ENCODE results near the gene MPEG1.

Gene MPEG1, protein sequence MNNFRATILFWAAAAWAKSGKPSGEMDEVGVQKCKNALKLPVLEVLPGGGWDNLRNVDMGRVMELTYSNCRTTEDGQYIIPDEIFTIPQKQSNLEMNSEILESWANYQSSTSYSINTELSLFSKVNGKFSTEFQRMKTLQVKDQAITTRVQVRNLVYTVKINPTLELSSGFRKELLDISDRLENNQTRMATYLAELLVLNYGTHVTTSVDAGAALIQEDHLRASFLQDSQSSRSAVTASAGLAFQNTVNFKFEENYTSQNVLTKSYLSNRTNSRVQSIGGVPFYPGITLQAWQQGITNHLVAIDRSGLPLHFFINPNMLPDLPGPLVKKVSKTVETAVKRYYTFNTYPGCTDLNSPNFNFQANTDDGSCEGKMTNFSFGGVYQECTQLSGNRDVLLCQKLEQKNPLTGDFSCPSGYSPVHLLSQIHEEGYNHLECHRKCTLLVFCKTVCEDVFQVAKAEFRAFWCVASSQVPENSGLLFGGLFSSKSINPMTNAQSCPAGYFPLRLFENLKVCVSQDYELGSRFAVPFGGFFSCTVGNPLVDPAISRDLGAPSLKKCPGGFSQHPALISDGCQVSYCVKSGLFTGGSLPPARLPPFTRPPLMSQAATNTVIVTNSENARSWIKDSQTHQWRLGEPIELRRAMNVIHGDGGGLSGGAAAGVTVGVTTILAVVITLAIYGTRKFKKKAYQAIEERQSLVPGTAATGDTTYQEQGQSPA

DNA sequence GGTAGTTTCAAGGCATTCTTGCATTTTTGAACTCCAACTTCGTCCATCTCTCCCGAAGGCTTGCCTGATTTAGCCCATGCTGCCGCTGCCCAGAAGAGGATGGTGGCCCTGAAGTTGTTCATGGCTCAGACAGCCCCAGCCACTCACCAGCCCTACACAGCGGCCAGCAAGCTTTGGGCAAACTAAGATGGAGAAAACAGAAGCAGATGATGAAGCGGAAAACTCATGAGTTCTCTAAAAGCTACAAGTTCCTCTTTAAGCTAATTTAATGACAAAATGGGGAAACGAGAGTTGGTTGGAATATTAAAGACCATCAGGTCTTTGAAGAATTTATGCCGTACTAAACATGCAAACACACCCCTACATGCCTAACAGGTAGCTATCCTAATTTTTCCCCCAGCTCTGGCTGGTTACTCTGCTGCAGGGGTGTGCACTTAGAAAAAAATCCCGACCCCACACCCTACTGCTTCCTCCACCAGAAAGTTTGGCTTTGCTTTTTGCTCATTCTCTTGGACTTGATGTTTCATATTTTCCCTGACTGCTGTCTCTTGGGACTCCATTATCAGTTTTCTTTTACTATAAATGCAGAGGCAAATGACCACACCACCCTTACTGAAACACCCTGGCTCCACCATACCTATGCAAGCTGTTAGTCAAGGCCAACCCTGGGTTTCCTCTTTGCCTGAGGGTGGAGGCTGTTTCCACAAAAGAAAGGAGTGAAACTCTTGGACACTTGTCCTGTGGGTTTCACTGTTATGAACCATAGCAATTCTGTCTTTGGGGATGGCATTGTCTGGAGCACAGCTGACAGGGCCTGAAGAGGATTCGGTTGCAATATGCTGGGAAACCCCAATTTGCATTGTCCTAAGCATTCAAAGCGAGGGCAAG lies at the start of gene MPEG1:
Gene MPEG1, minus strand, starts transcription at position 184 of the 888 bp plus-strand sequence. Its CDS starts 62 bp downstream, at position 122.
- DNase-seq = no peak

DNA sequence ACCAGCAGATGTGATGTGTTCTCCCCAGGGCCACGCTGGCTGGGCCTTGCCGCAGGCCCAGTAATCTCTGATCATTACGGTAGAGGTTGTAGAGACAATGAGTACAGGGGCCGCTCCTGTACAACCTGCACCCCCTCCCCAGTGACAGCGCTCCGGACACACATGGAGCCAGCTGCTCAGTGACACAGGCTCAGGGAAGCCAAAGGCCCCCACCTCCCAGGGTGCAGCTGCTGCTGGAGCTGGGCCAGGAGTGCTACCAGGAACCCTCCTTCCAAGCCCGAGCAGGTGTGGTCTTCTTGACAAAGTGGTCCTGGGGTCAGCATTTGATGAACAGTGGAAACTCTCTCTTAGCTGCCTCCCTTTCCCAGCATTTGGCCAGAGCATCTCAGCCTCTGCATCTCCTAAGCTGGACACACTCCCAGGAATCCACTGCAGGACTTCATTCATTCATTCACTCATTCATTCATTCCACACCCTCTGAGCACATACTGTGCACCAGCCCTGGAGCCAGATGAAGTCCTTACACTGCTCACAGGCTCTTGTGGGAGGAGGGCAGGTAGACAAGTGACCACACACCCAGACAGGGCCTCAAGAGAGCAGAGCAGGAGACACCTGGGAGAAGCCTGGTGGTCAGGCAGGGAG lies 49.6 kb upstream of the MPEG1 start:
- no peak for DNase-seq

DNA sequence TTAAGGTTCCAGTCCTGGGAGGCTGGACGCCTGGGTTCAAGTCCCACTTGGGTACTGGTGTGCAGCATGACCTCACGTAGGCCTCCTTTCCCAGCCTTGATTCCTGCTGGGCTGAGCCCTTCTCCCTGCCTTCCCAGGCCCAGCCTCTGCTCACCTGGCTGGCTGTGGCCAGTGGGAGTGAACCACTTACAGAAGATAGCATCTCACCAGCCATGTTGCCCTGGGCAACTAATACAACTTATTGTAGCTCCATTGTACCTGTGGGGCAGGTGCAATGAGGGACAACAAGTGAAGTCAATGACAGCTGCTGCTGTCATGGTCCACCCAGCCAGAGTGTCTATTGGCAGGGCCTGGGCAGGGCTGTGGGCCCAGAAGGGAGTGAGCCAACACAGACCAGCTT lies 48.4 kb upstream of the MPEG1 start:
- no peak for DNase-seq

DNA sequence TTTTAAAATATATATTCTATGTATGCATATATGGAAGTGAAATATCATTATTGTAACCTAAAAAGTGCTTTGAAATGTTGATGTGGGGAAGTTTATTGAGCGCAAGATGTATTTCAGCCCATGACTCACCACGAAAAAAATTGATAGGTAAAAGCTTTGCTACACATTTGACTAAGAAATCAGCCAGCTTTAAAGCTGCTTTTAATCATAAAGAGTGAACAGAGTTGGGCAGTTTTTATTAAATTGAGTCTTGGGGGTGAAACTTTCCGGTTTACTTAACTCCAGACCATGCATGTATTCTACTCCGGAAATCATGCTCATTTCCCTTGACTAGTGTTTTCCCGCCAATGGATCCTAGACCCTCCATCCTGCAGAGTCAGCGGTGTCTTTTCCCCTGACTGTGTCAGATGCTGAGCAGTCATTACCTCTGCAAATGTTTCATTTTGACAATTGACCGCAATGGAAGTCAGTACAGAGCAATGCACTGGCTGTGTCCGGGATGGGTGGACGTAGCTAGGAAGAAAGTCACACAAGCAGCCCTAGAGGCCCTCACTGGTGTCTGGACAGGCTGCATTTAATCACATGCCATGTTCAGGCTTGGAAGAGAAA lies 47.2 kb upstream of the MPEG1 start:
- DNase-seq = no peak

DNA sequence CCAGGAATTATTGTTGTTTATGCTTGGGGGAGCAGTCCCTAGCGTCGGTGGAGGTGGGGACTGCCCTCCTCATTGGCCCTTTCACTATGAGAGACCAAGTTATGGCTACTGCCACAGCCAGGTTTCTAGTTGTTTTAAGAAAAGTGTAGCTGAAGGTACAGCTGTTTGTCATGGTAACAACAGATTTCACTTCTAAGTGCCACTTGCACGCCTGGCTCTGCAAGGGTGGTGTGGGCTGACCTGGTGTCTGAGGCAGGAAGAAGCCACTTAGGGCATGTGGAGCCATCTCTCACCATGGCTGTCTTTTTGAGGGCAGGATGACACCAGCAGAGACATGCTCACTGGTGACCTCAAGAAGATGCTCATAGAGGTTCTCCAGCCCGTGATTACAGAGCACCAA lies 46.3 kb upstream of the MPEG1 start:
- DNase-seq = no peak

DNA sequence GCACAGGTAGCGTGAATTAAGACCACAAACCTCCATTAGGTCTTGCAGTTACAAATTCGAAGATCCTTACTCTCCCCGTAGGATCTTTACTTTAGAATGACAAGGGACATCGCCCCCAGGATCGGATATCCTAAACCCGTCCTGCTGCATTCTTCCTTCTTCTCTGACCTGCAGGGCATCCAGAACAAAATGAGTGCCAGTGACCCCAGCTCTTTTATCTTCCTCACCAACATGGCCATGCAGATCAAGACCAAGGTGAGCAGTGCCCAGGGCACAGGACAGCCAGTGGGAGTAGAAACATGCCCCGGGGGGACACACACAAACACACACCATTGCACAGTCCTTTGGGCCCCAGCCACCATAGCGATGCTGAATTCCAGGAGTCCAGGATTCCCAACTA lies 42.6 kb upstream of the MPEG1 start:
- no peak for DNase-seq

DNA sequence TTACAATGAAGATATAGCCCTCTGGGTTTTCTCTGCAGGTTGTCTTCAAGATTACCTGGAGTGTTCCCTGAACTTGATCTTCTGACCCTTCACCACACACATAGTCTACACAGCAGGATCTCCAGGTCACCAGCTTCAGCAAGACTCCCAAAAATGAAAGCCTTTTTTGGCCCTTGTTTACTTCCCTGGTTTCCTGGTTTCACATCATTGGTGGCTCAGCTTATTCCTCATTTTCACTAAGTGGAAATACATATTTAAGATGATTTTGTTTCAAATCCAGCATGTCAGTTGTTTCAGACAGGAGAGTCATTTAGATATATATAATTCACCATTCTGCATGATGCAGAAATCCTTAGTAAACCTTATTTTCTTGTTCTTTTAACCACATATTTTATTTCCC lies 41.6 kb upstream of the MPEG1 start:
- no peak for DNase-seq

DNA sequence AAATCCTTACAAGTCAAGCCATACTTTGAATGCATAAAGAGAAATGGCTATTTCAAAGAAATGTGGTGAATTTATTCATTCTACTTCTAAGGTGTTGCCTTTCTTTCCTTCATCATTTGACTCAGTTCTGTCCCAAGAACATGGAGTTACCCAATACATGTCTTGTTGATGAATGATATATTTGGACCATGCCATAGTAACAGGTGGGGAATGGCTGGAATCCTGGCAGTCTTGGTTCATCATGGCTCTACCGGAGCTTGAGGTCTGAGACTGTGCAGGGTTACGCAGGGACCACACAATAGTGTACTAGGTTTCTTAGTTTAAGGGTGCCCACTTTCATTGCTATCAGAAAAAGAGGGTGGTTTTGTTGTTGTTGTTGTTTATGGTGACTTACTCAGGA lies 40.3 kb upstream of the MPEG1 start:
- DNase-seq = no peak

DNA sequence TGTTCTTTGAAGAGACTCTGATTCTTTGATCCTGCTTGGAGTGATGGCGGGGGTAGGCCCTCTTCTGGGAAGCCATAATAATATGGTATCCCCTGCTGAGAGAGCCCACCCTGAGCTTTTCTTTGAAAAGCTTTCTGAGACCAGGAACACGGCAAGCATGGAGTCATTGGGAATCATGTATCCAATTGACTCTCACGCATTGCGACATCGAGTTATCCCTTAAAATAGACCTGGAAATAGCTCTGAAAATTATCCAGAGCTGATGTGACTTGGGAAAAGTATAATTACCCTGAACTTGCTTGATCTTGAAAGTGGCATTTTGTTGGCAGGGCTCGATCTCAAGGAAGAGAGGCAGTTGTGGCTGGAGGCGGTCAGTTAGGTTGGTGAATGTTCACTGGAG lies 36.8 kb upstream of the MPEG1 start:
- no peak for DNase-seq

DNA sequence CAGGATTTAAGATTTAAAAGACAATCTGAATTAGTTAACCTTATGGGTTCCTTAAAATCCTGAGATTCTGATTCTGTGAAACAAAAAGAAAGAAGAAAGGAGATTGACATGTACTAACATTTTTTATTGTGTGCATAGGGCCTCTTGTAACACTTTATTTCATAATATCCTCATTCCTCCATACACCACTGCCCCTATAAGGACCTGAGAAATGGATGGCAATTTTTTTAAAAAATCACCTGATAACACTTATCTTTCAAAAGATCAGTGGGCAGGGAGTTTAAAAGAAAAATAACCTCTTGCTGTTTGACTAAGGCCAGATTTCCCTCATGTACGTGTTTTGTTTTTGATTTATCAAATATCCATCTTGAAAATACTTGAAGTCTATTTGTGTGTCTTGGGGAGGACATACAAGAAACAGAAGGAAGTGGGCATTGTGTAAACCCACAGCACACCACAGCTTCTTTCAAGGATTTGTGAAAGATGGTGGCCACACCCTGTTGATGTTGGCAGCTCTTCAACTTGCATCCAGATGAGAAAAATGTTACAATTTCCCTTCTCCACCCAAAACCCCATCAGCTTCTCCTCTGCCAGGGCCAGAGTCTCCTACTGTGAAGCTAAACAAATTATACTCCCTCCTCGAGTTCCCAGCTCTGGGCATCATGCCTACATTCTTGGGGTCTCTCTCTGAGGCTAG lies 35.0 kb upstream of the MPEG1 start:
- DNase-seq = peak; percentile 84 to 87

DNA sequence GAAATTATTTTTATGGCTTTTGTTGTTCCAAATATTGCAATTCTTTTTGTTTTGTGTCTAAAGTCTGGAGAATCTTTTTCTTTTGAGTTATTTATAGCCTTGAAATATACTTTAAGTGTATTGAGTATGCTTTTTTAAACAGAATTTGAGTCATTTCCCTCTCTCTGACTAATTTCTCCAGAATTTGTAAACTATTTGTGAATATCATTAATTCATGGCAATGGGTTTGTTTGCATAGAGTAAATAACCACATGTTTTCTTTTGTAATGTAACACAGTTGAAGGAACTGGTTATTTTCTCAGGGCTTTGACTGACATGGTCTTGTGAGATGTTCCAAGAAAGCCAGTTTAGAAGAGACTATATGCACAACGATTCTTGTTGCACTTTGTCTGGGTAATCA lies 30.9 kb upstream of the MPEG1 start:
- DNase-seq = no peak

DNA sequence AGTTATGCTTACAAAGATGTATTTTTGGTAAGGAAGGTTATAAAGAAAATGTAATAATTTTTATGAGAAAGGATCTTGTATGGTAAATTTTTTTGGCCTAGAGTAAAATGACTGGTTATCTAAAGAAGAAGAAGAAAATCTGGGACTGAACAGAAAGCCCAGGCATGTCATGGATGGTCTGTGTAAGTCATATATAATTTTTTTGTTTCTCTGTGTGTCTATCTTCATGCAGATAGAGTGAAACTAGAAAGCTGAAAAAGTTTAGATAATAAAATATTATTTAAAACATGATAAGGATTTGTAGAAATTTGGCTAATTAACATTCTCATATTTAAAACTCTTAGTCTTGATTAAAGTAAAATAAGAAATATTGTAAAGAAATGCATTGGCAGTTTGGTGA lies 27.6 kb upstream of the MPEG1 start:
- DNase-seq = no peak

DNA sequence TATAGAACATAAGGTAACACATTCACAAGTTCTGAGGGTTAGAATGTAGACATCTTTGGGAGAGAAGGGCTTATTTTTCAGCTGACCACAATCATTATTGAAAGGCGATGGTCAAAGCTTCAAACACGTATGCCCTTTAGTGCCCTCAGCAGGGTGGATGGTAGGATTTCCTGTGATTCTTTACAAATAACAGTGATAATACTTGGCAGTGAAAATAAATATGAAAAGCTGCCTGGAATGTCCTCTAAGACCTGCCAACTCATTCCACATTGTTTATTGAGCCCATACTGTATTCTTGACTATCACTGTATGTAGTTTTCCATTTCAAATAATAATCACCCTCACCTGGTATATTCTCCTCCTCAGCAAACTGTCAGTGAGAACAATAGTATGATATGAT lies 13.7 kb upstream of the MPEG1 start:
- no peak for DNase-seq

DNA sequence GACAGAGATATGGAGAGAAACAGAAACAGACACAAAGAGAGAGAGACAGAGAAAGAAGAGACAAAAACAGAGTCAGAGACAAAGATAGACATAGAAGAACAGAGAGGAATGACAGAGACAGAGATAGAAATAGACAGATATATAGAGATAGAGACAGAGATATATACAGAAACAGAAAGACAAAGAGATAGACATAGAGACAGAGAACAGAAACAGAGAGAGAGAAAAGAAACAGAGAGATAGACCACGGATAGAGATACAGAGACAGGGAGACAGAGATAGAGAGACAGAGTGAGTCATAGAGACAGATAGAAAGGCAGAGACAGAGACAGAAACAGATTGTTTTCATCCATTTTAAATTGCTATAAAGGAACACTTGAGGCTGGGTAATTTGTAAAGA lies 12.3 kb upstream of the MPEG1 start:
- DNase-seq = no peak

DNA sequence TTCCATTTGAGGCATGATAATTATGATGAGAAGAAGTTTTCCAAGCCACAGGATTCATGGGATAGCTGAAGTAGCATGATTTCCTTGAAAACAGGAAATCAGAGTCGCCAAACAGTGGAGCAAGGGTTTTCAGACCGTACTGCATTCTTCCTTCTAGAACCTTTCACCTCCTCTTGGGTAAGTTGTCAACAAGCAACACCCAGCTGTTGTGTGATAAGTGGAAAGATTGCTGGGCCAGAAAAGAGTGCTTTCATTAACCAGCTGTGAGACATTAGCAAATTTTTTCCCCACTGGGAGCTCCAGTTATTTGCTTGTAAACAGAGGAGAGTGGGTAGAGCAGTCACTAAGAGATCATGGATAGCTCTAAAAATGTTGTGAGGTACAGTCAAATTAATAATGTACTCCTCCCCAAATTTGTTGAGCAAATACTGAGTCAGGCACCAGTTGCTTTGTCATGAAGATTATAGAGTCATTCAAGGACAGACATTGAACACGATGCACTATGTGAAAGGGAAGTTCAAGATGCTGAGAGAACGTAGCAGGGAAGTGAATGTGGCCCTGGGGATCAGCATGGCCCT lies 11.7 kb upstream of the MPEG1 start:
- DNase-seq = peak; percentile 19 to 31

DNA sequence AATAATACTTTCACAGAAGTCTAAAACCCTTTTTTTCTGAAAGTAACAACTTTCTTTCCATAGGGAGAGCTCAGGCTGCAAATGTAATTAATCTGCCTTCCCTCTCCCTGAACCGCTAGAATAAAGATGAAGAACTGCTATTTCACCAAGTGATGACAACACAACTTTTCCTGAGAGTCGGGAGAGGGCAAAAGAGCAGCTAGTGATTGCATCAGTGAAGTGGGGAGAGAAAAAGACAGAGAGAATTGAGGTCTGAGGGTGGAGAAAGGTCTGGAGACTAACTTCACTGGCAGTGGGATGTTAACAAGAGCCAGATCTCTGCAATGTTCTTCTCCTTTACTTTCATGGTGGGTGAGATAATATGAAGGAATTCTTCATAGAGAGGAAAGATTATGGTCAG lies 10.9 kb upstream of the MPEG1 start:
- DNase-seq = peak; percentile 21 to 31

DNA sequence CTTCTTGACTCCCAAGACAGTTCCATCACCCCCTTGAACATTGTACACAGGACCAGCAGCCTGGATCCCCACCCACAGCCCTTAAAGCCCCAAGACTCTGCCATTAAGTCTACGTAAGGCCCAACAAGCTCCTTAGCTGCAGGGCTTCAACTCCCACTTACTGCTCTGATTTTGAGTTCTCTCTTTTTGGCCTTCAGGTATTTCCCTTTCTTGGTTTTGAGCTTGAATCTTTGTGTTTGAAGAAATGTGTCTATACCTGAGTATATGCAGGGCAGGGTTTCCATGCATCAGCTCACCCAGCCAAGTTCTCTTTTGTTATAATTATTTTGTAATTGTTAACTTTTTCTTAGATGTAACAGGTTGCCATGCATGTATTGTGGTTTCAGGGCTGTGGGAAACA lies 10.4 kb upstream of the MPEG1 start:
- DNase-seq = no peak

DNA sequence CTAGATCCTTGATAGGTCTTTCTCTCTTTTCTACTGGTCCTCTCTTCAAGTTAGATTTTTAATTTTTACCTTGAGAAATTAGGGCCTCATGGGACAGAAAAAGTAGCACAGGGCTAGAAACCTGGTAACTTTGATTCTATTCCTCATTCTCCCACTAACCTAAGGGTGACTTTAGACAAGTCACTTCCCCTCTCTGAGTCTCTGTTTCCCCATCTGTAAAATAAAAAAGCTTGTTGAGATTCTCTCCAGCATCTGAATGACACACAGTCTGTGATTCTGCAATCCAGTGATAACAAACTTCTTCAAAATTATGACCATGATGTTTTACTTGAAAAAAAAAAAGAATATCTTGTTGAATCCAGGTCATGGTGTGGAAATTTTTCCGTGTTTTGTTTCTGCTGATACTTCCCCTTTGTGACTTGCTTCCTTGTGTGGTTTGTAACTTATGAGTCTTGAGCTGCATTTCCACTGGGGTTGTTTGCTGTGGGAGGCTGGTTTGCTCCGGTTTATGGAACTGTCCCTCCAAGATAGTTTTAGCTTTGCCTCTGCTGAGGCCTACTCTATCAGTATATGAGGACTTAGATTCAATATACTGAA lies 9.8 kb upstream of the MPEG1 start:
- peak; percentile 56 to 67 for DNase-seq

DNA sequence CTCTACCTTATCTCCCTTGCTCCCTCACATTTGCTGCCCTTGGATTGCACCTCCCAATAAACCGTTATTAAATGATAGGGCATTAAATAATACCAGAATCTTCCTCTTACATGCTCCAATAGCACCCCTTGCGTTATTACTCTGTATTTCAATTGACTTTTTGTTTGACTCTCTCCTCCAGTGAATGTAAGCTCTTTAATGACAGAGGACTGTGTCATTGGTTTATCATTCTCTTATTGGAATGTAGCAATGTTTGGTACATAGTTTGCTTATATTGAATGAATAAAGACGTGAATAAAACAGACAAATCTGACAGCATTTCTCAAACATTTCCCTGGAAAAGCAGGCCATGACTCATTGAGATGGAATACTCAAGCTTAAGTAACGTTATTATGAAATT lies 8.7 kb upstream of the MPEG1 start:
- no peak for DNase-seq

DNA sequence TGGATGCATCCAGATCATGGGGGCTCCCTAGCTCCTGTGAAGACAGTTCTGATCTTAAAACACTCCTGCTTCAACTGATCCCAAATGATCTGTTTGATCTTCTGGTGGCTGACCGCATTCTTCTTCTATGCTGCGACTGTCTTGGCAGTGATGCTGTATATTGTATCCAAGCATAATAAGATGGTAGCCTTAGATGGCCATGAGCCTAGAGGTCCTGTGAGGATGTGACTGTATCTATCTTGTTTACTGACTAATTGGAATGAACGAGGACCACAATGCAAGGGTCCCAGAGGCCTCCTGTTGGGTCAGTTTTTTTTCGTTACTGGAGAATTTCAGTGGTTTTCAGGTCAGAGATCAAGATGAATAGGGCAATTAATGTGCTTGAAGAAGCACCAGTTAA lies 7.1 kb upstream of the MPEG1 start:
- DNase-seq = no peak

DNA sequence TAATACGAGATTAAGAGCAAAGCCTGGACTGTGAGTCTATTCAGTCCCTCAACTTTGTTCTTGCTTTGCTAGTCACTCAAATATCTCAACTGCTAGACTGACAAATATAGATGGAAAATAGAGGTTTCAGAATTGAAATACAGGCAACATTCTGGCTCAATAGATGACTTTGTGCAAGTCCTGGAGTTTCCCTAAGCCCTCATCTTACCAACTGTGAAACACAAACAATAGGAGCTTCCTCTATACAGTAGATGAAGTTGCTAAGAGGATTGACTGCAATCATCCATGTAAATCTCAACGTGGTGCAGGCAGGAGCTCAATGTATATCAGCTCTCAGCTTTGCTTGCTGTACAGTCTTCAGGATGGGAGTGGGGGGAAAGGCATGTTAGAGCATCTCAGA lies 6.2 kb upstream of the MPEG1 start:
- no peak for DNase-seq

Measured in AML-193 (cell line).